Lower leg skin (tissue), 4 donors: Measurements from ENCODE around the gene SMARCB1. TPM values are rescaled to one million over a fixed set of nuclear protein-coding genes. Genes with fewer than 3 reads are reported as not detected.
"Not testable (repeated sequence)": the region's sequence is repeated elsewhere in the genome, so short reads cannot be mapped to it uniquely, and the experiment has no call there.

ENCODE experiments used
- DNase-seq, 2 donors: peaks; one replicate each; pipeline ENCODE4 v3.0.0-alpha.2; 2019; ENCODE audit warnings: low spot score in 2 of 2
- H3K4me3 ChIP-seq: fragments of 200-600 bp; sonication (generic); 2 replicates; pipeline ENCODE4 v1.5.1; 2017; ENCODE audit warnings: mild to moderate bottlenecking, low read depth; ENCODE audit not compliant: poor library complexity, severe bottlenecking
- POLR2A ChIP-seq, 2 donors: fragments of 450-650 bp; IDR thresholded peaks; one replicate each; pipeline ENCODE4 v1.6.1; 2016 to 2017; ENCODE audit warnings: antibody characterized with exemption in 2 of 2, mild to moderate bottlenecking in 1 of 2, moderate library complexity in 1 of 2
- WGBS, 2 donors: methylation state at CpG; one replicate each; pipeline ENCODE4 v1.1.5; 2018; 5-methylcytosine and 5-hydroxymethylcytosine counted together
- intact Hi-C: fragments of 100-400 bp; cut with DNase I; formaldehyde crosslinking; loops from one replicate; pipeline ENCODE4 v1.15.0; 2023; ENCODE audit warnings: low total_unique reads
- total RNA-seq, 4 donors: library from RNA; depleted of rRNA; stranded (reverse); fragments of >200 nt; gene quantifications; one replicate each; pipeline ENCODE4 v1.1.0, GENCODE V29; 2016
- TF ChIP-seq, protein P1 (sequence below), 3 donors: fragments of 450-650 bp; IDR thresholded peaks; one replicate each; pipeline ENCODE4 v1.5.1; 2016; ENCODE audit warnings: antibody characterized with exemption in 3 of 3, mild to moderate bottlenecking in 3 of 3, moderate library complexity in 2 of 3

SMARCB1 gene
- total RNA-seq, 4 donors from 2014 or later, result 52.2 to 61.6 (median 55.2) TPM

DNA sequence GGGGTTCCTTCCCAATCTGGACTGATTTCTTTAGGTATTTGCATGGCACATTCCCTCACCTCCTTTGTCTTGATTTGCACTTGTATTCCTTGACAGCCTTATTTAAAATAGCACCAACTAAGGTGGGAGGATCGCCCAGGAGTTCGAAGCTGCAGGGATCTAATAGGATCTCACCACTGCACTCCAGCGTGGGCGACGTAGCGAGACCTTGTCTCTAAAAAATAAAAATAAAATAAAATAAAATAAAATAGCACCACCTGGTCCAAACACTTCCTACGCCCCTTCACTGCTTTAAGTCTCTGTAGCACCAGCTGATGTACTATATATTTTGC is 71.7 kb downstream of the SMARCB1 start:
- H3K4me3 ChIP-seq, result no peak overlapping the region
- intact Hi-C loops, result no loop called here
- no peak for TF ChIP-seq POLR2A (IDR thresholded peaks at IDR 0.05)
- TF ChIP-seq, protein P1, sequence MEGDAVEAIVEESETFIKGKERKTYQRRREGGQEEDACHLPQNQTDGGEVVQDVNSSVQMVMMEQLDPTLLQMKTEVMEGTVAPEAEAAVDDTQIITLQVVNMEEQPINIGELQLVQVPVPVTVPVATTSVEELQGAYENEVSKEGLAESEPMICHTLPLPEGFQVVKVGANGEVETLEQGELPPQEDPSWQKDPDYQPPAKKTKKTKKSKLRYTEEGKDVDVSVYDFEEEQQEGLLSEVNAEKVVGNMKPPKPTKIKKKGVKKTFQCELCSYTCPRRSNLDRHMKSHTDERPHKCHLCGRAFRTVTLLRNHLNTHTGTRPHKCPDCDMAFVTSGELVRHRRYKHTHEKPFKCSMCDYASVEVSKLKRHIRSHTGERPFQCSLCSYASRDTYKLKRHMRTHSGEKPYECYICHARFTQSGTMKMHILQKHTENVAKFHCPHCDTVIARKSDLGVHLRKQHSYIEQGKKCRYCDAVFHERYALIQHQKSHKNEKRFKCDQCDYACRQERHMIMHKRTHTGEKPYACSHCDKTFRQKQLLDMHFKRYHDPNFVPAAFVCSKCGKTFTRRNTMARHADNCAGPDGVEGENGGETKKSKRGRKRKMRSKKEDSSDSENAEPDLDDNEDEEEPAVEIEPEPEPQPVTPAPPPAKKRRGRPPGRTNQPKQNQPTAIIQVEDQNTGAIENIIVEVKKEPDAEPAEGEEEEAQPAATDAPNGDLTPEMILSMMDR (IDR thresholded peaks at IDR 0.05), result no peak
- DNase-seq, result no peak
- WGBS, 2 donors, result 57 to 61% methylated on average over 7 of the region's 7 CpGs

GRCh38 chr22:23859201-23859600 is 72.4 kb downstream of the SMARCB1 start:
- H3K4me3 ChIP-seq, result no peak overlapping the region
- DNase-seq, result no peak
- TF ChIP-seq, protein P1 (IDR thresholded peaks at IDR 0.05), result no peak
- no peak for TF ChIP-seq POLR2A (IDR thresholded peaks at IDR 0.05)
- intact Hi-C loops, result no loop called here
- 95 to 98% methylated on average over 4 of the region's 4 CpGs for WGBS, 2 donors

- H3K4me3 ChIP-seq, DNase-seq, intact Hi-C loops: not testable (repeated sequence)
- WGBS, 2 donors, result 97 to 98% methylated on average over 8 of the region's 8 CpGs
Observed at GRCh38 chr22:23860187-23860586, 73.4 kb downstream of the SMARCB1 start.

DNA sequence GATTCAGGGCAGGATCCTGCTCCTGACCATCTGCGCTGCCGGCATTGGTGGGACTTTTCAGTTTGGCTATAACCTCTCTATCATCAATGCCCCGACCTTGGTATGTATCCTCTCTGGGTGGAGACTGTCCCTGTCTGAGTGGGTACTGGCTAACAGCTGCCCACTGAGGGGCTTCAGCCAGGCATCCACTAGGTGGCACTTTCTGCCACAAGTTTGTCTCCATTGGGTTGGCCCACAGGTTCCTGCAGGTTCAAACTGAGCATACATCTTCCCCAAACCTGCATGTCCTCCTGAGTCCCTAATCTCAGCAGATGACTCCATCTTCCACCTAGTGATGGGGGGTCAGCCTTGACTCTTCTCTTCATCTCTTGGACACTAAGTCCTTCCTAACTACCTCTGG is 75.3 kb downstream of the SMARCB1 start:
- intact Hi-C loops, result no loop called here
- TF ChIP-seq, protein P1 (IDR thresholded peaks at IDR 0.05), result no peak
- TF ChIP-seq POLR2A (IDR thresholded peaks at IDR 0.05), result no peak
- WGBS, 2 donors, result 84 to 85% methylated on average over 3 of the region's 3 CpGs
- DNase-seq, result no peak
- H3K4me3 ChIP-seq, result no peak overlapping the region

DNA sequence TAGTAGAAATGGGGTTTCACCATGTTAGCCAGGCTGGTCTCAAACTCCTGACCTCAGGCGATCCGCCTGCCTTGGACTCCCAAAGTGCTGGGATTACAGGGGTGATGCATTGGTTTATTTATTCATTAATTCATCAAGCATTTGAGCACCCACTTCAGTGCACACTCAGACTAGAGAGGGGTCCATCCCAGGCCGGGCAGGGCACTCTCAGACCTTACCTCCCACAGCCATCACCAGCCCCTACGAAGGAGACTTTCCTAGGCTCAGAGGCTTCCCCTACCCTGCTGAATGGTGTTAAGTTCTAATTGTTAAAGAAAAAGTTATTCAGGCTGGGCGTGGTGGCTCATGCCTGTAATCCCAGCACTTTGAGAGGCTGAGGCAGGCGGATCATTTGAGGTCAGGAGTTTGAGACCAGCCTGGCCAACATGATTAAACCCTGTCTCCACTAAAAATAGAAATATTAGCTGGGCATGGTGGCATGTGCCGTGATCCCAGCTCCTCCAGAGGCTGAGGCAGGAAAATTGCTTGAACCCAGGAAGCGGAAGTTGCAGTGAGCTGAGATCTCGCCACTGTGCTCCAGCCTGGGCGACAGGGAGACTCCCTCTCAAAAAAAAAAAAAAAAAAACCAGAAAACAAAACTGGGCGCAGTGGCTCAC is 77.9 kb downstream of the SMARCB1 start:
- 81 to 87% methylated on average over 11 of the region's 11 CpGs for WGBS, 2 donors
- intact Hi-C loops, DNase-seq, H3K4me3 ChIP-seq: not testable (repeated sequence)

GRCh38 chr22:23868580-23868979 is 81.8 kb downstream of the SMARCB1 start:
- no peak for DNase-seq
- intact Hi-C loops, result no loop called here
- H3K4me3 ChIP-seq, result no peak overlapping the region
- 93 to 94% methylated on average over 4 of the region's 4 CpGs for WGBS, 2 donors
- no peak for TF ChIP-seq POLR2A (IDR thresholded peaks at IDR 0.05)
- TF ChIP-seq, protein P1 (IDR thresholded peaks at IDR 0.05), result no peak

- WGBS, 2 donors, result 89 to 90% methylated on average over 4 of the region's 4 CpGs
- intact Hi-C loops, result no loop called here
Observed at GRCh38 chr22:23874871-23875270, 88.1 kb downstream of the SMARCB1 start.

More at GRCh38 chr22:23874871-23875270, 88.1 kb downstream of the SMARCB1 start:
- TF ChIP-seq, protein P1 (IDR thresholded peaks at IDR 0.05), result no peak
- no peak for TF ChIP-seq POLR2A (IDR thresholded peaks at IDR 0.05)
- DNase-seq, result no peak
- H3K4me3 ChIP-seq, result no peak overlapping the region
